Measurements from ENCODE around the gene MED16.

- TF ChIP-seq, protein P1, sequence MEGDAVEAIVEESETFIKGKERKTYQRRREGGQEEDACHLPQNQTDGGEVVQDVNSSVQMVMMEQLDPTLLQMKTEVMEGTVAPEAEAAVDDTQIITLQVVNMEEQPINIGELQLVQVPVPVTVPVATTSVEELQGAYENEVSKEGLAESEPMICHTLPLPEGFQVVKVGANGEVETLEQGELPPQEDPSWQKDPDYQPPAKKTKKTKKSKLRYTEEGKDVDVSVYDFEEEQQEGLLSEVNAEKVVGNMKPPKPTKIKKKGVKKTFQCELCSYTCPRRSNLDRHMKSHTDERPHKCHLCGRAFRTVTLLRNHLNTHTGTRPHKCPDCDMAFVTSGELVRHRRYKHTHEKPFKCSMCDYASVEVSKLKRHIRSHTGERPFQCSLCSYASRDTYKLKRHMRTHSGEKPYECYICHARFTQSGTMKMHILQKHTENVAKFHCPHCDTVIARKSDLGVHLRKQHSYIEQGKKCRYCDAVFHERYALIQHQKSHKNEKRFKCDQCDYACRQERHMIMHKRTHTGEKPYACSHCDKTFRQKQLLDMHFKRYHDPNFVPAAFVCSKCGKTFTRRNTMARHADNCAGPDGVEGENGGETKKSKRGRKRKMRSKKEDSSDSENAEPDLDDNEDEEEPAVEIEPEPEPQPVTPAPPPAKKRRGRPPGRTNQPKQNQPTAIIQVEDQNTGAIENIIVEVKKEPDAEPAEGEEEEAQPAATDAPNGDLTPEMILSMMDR (IDR thresholded peaks at IDR 0.05) = no peak
- TF ChIP-seq POLR2A (IDR thresholded peaks at IDR 0.05) = no peak
- no peak for TF ChIP-seq EP300 (IDR thresholded peaks at IDR 0.05)
Measured at GRCh38 chr19:899336-900042, 6.5 kb upstream of the MED16 start.
